GM12891 (cell line): ENCODE results near the gene APOA5.

ENCODE experiments used
- DNase-seq: peaks from one replicate; pipeline ENCODE4 v3.0.0; 2011; ENCODE audit warnings: low spot score; ENCODE audit not compliant: insufficient read length
- FAIRE-seq: peaks from 2 replicates; lab custom pipeline; 2011; peaks lifted over from hg19 to GRCh38; lab: Jason Lieb, UNC
- PAX5 ChIP-seq: IDR thresholded peaks from 2 replicates; pipeline ENCODE4 v1.6.1; 2011; ENCODE audit warnings: low read length, moderate library complexity, mild to moderate bottlenecking; ENCODE audit not compliant: insufficient read depth, severe bottlenecking
- POLR2A ChIP-seq: IDR thresholded peaks from 2 replicates; pipeline ENCODE4 v1.6.1; 2011; ENCODE audit warnings: low read depth, low read length, control low read depth
- POLR2AphosphoS5 ChIP-seq: IDR thresholded peaks from 2 replicates; pipeline ENCODE4 v1.6.1; 2011; ENCODE audit warnings: low read depth, low read length, control low read depth
- POU2F2 ChIP-seq: IDR thresholded peaks from 2 replicates; pipeline ENCODE4 v1.6.1; 2011; ENCODE audit warnings: low read depth, mild to moderate bottlenecking, control low read depth, low read length, moderate library complexity
- SPI1 ChIP-seq: IDR thresholded peaks from 2 replicates; pipeline ENCODE4 v1.6.1; 2011; ENCODE audit warnings: low read depth, low read length, control low read depth
- TAF1 ChIP-seq: IDR thresholded peaks from 2 replicates; pipeline ENCODE4 v1.6.1; 2011; ENCODE audit warnings: low read depth, low read length, control low read depth

Gene APOA5

GRCh38 chr11:116796548-116796947, 4.9 kb upstream of the APOA5 start:
- TF ChIP-seq POLR2AphosphoS5 (no peak), PAX5 (no peak), POU2F2 (no peak), POLR2A (no peak), TAF1 (no peak), SPI1 (no peak)
- FAIRE-seq (no peak), DNase-seq (no peak)

GRCh38 chr11:116794851-116795250, 3.2 kb upstream of the APOA5 start:
- no peak for FAIRE-seq
- TF ChIP-seq POU2F2: no peak
- TF ChIP-seq SPI1: no peak
- no peak for TF ChIP-seq TAF1
- TF ChIP-seq POLR2A: no peak
- no peak for TF ChIP-seq POLR2AphosphoS5
- no peak for TF ChIP-seq PAX5
- no peak for DNase-seq

- DNase-seq (no peak), FAIRE-seq (no peak)
- no peak for TF ChIP-seq POLR2A
Observed at GRCh38 chr11:116793772-116794097, 2.1 kb upstream of the APOA5 start.

- no peak for DNase-seq
- TF ChIP-seq POLR2A (no peak), POLR2AphosphoS5 (no peak), SPI1 (no peak), PAX5 (no peak), POU2F2 (no peak), TAF1 (no peak)
- FAIRE-seq: no peak
Observed at GRCh38 chr11:116792869-116793771, 1.4 kb upstream of the APOA5 start.

GRCh38 chr11:116792144-116792868, 627 bp upstream of the APOA5 start:
- DNase-seq (no peak), FAIRE-seq (no peak)
- TF ChIP-seq SPI1 (no peak), POLR2A (no peak), PAX5 (no peak), TAF1 (no peak), POU2F2 (no peak), POLR2AphosphoS5 (no peak)

GRCh38 chr11:116791002-116791812, 472 bp downstream of the APOA5 start:
- FAIRE-seq (peak; percentile 86), DNase-seq (peak; percentile 76)
- TF ChIP-seq SPI1 (no peak), POLR2AphosphoS5 (no peak)

GRCh38 chr11:116790167-116791001, 1.3 kb downstream of the APOA5 start:
- no peak for FAIRE-seq
- TF ChIP-seq TAF1: no peak
- no peak for DNase-seq

GRCh38 chr11:116788975-116789374, 2.7 kb downstream of the APOA5 start:
- TF ChIP-seq POLR2A: no peak
- no peak for FAIRE-seq

GRCh38 chr11:116788534-116788933, 3.1 kb downstream of the APOA5 start:
- DNase-seq (no peak), FAIRE-seq (no peak)
- TF ChIP-seq TAF1 (no peak), SPI1 (peak; percentile 47), POLR2A (no peak), POLR2AphosphoS5 (no peak)

More at GRCh38 chr11:116788975-116789374, 2.7 kb downstream of the APOA5 start:
- DNase-seq: no peak
